Omental fat pad (tissue), 4 donors: ENCODE data around the gene HEPACAM. TPM values are rescaled to one million over a fixed set of nuclear protein-coding genes. Genes with fewer than 3 reads are reported as not detected.
"Not testable (repeated sequence)": the region's sequence is repeated elsewhere in the genome, so short reads cannot be mapped to it uniquely, and the experiment has no call there.

Experiments
- ATAC-seq: fragments of 150-250 bp; one replicate; pipeline ENCODE4 v1.9.1; 2016; ENCODE audit warnings: mild to moderate bottlenecking, moderate library complexity; ENCODE audit not compliant: low FRiP score
- DNase-seq: peaks from one replicate; pipeline ENCODE4 v3.0.0-alpha.2; 2019; ENCODE audit warnings: low spot score
- total RNA-seq, 4 donors: library from RNA; depleted of rRNA; stranded (reverse); fragments of >200 nt; gene quantifications; one replicate each; pipeline ENCODE4 v1.1.0, GENCODE V29; 2016
- TF ChIP-seq, protein P1 (sequence below), 3 donors: fragments of 450-650 bp; IDR thresholded peaks; one replicate each; pipeline ENCODE4 v1.5.1; 2016 to 2017; ENCODE audit warnings: antibody characterized with exemption in 3 of 3, mild to moderate bottlenecking in 3 of 3, moderate library complexity in 2 of 3

The HEPACAM gene
- total RNA-seq, 4 donors from 2014 or later = 8.5 to 37.3 (median 21.3) TPM

DNA sequence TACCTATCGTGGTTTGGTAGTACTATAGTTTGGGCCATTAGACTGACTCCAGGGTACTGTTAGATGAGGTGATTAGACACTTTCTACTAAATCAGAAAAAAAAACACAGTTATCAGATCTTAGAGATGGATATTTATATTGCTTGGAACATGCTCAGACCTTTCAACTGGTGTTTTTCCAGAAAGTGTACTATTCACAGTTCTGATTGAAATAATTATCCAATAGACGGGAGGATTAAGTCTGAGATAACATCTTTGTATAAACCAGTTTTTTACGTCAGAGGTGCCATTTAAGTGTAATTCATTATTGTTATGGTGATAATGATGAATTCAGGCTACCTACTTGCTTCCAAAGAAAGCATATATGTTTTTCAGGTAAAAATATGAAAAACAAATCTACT, 40.7 kb upstream of the HEPACAM start:
- no peak for DNase-seq

DNA sequence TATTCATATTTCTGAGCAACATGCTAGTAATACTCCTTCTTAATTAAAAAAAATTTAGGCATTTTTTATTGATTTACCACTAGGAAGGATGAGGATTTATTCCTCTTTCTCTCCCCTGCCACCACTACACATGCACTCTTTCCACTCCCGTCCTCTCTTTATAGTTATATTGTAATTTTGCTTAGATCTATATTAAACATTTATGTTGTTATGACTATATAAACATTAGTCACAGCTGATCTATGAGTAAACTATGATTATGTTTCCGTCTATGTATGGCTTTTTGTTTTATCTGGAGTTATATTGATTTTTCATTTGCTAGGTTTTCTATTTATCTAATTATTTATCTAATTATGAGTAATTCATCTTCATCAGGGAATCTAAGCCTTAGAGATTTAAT, 36.0 kb upstream of the HEPACAM start:
- ATAC-seq = no peak
- TF ChIP-seq, protein P1, sequence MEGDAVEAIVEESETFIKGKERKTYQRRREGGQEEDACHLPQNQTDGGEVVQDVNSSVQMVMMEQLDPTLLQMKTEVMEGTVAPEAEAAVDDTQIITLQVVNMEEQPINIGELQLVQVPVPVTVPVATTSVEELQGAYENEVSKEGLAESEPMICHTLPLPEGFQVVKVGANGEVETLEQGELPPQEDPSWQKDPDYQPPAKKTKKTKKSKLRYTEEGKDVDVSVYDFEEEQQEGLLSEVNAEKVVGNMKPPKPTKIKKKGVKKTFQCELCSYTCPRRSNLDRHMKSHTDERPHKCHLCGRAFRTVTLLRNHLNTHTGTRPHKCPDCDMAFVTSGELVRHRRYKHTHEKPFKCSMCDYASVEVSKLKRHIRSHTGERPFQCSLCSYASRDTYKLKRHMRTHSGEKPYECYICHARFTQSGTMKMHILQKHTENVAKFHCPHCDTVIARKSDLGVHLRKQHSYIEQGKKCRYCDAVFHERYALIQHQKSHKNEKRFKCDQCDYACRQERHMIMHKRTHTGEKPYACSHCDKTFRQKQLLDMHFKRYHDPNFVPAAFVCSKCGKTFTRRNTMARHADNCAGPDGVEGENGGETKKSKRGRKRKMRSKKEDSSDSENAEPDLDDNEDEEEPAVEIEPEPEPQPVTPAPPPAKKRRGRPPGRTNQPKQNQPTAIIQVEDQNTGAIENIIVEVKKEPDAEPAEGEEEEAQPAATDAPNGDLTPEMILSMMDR (IDR thresholded peaks at IDR 0.05) = no peak
- no peak for DNase-seq

More for the DNA sequence above, 40.7 kb upstream of the HEPACAM start:
- ATAC-seq = no peak
- TF ChIP-seq, protein P1 (IDR thresholded peaks at IDR 0.05) = no peak

DNA sequence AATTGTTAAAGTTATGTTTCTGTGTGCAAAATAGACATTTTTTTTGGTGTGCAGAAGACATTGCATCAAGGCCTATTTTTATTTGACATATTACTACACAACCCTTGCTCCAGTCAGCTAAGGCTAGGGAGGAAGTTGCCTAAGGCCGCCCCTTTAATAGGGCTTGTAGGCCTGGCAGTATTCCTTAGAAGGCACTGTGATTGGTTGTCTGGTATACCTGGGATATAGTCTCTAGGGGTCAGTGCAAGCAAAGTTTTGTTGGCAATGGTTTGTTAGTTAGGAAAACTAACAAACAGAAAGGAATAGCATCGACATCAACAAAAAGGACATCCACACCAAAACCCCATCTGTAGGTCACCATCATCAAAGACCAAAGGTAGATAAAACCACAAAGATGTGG, 35.1 kb upstream of the HEPACAM start:
- ATAC-seq = no peak

DNA sequence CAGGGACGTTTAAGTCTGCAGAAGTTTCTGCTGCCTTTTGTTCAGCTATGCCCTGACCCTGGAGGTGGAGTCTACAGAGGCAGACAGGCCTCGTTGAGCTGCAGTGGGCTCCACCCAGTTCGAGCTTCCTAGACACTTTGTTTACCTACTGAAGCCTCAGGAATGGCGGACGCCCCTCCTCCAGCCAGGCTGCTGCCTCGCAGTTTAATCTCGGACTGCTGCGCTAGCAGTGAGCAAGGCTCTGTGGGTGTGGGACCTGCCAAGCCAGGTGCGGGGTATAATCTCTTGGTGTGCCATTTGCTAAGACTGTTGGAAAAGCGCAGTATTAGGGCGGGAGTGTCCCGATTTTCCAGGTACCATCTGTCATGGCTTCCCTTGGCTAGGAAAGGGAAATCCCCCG, 32.4 kb upstream of the HEPACAM start:
- DNase-seq, ATAC-seq: not testable (repeated sequence)

More for the DNA sequence above, 35.1 kb upstream of the HEPACAM start:
- TF ChIP-seq, protein P1 (IDR thresholded peaks at IDR 0.05) = no peak
- no peak for DNase-seq

DNA sequence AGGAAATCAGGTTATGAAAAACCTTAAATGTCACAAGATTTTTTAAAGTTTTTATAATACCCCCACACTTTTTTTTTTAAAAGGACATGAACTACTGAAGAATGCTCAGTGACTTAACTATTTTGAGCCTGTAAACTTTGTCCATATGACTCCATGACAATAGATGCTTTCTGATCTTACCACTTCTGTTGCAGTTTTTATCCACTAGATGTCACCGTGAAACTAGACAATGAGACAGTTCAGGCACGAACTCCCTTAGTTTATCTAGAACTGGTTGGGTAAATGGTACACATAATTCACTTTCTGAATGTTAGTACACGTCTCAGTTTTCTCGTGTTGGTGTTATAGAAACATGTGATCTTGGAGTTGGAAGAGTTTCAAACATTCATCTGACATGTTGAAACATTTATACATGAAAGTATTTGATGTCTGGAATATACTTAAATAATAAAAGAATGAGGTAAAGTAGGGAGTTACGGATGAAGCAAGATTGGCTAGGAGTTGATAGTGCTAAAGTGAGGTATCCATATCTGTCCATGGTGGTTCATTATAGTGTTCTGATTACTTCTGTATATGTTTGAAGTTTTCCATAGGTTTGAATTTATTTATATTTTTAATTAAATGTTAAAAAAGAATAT, 26.2 kb upstream of the HEPACAM start:
- DNase-seq (no peak), ATAC-seq (peak; percentile 73)

DNA sequence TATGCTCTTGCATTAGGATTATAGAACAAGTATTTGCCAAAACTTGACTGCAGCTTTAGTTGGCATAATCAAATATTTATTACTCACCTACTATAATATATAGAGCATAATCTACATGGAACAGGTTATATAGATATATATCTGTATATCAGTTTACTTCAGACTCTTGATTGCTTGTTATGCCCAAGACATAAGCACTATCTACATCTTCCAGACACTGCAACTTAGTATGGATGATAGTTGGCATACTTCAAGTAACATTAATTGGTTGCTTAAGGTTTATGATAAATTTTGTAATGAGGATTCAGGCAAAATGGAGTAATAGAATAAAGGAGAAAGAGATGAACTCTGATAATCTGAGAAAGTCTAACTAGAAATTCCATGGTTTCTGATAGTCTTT, 19.2 kb upstream of the HEPACAM start:
- TF ChIP-seq, protein P1 (IDR thresholded peaks at IDR 0.05) = no peak
- ATAC-seq (no peak), DNase-seq (no peak)

More for the DNA sequence above, 26.2 kb upstream of the HEPACAM start:
- TF ChIP-seq, protein P1 (IDR thresholded peaks at IDR 0.05) = no peak

DNA sequence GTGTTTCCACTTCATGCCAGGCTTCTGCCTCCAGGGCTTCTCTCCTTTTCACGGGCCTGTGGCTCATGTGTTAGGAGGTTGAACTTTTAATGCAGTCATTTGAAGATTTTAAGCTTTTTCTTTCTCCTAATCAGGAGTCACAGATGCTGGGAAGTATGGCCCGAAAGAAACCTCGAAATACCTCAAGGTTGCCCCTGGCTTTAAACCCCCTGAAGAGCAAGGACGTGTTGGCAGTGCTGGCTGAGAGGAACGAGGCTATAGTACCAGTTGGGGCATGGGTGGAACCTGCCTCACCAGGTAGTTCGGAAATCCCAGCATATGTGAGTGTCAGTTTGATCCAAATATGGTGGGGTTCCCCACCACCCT, 18.7 kb upstream of the HEPACAM start:
- DNase-seq (no peak), ATAC-seq (no peak)
- TF ChIP-seq, protein P1 (IDR thresholded peaks at IDR 0.05) = no peak
